Measurements from ENCODE around the gene DPYD.

DPYD gene

DNA sequence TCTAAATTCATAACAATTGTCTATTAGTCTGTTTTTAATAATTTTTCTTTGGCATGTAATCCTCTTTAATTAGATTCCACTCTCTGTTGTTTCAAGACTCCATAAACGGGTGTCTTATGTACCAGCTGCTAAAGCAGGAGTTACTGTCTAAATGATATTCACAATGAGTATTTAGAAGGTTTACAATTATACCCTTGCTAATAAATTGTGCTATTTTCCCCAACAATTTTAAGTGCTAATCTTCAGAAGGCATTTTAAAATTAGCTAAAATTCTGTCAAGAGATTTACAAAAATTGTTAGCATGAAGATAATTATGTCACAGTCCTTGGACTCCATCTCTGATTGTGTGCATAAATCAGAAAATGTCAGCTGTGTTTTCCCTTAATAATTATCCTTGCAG lies 83.7 kb downstream of the DPYD start:
- Mint-ChIP-seq H3K9me3 (no peaks in the 10 kb centered on the region), H3K4me3 (no peak overlapping the region), H3K4me1 (no peaks in the 10 kb centered on the region), H3K27ac (no peak overlapping the region), H3K27me3 (no peaks in the 10 kb centered on the region), H3K36me3 (ENCODE audit: low read depth) (peaks cover 2% of the 10 kb centered on the region)
- ATAC-seq (no peak), DNase-seq (no peak)

DNA sequence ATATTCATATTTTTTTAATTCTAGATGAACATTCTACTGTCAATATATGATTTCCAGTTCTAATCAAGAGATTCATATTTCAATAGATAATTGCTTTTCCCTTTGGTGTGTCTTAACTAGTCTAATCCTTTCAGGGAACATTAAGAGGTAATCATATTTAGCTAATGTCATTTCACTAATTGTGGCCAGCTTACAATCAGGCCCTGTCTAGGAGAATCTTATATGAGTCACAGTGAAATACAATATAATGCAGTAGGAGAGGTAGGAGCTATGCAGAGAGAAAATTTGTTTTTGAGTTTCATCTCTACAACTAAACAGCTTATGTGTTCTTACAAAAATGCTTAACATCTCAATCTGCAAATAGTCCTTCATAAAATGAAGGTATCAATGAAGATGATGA lies 85.9 kb downstream of the DPYD start:
- Mint-ChIP-seq H3K9me3 (no peaks in the 10 kb centered on the region), H3K36me3 (ENCODE audit: low read depth) (peaks cover 2% of the 10 kb centered on the region), H3K4me1 (no peaks in the 10 kb centered on the region), H3K27ac (no peak overlapping the region), H3K4me3 (no peak overlapping the region), H3K27me3 (no peaks in the 10 kb centered on the region)
- DNase-seq (no peak), ATAC-seq (no peak)

DNA sequence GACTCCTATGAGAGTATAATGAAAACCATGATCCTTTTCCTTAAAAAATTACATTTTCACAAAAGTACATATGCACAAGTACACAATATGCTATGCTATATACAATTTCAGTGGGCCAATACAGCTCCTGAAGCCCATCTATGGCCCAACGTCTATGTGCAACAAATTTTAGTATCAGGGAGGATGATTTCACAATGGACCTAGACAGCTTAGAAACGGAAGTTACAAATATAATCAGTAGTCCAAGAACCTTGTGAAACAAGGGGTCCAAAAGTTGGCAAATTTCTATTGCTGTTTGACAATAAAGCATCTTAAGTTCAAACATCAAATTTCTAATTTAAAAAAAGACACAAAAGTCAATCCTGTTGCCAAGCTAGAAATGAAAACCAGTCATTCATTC lies 87.0 kb downstream of the DPYD start:
- Mint-ChIP-seq H3K27ac (no peak overlapping the region), H3K27me3 (no peaks in the 10 kb centered on the region), H3K36me3 (ENCODE audit: low read depth) (no peaks in the 10 kb centered on the region), H3K4me3 (no peak overlapping the region), H3K9me3 (no peaks in the 10 kb centered on the region), H3K4me1 (no peaks in the 10 kb centered on the region)
- no peak for DNase-seq
- ATAC-seq: no peak

DNA sequence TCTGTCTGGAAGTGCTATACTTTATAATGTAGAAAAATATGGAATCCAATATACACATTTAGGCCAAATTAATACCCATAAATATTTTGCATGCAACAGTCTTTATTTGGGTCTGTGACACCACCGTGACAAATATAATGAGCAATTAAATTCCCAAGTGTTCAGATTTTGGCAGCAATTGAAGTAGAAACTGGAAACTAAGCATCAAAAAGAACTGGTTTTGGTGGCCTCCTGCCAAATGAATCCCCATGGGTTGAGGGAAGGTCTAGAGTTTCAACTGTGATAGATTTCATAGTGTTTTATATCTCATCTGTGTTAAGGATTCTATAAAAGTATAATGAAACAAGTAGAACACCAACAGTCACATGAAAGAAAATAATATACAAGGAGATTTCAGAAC lies 88.4 kb downstream of the DPYD start:
- Mint-ChIP-seq H3K4me1 (peaks cover 7% of the 10 kb centered on the region), H3K9me3 (no peaks in the 10 kb centered on the region), H3K27me3 (no peaks in the 10 kb centered on the region), H3K27ac (no peak overlapping the region), H3K36me3 (ENCODE audit: low read depth) (peaks cover 2% of the 10 kb centered on the region), H3K4me3 (no peak overlapping the region)
- DNase-seq (no peak), ATAC-seq (no peak)

DNA sequence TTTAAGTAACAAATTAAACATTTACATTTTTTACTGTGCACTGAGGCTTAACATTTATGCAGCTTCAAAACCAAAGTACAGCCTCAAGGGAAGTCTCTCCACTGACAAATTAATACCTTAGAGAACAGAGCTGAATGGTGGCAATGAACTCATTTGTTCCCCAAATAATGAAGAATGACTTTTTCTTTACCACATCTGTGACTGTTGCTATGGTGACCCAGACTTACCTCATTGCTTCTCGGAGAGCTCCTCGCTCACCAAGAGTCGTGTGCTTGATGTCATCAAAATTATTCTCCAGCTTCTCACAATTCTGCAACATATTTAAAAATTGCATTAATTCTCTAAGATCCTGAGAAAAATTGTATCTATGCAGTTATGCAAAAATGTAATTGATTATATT lies 92.9 kb downstream of the DPYD start:
- DNase-seq (peak; percentile 9), ATAC-seq (peak; percentile 92)
- no peaks in the 10 kb centered on the region for H3K27me3 Mint-ChIP-seq
- H3K9me3 Mint-ChIP-seq: no peaks in the 10 kb centered on the region
- H3K4me1 Mint-ChIP-seq: peaks cover 7% of the 10 kb centered on the region
- peaks cover 2% of the 10 kb centered on the region for H3K36me3 Mint-ChIP-seq (ENCODE audit: low read depth)
- H3K27ac Mint-ChIP-seq: peak overlapping the region; percentile 67
- H3K4me3 Mint-ChIP-seq: no peak overlapping the region

GRCh38 chr1:97826820-97827219 lies 94.0 kb downstream of the DPYD start:
- H3K4me3 Mint-ChIP-seq: no peak overlapping the region
- no peak for DNase-seq
- no peak overlapping the region for H3K27ac Mint-ChIP-seq
- H3K4me1 Mint-ChIP-seq: peaks cover 7% of the 10 kb centered on the region
- H3K27me3 Mint-ChIP-seq: no peaks in the 10 kb centered on the region
- H3K9me3 Mint-ChIP-seq: no peaks in the 10 kb centered on the region
- H3K36me3 Mint-ChIP-seq (ENCODE audit: low read depth): peaks cover 2% of the 10 kb centered on the region
- no peak for ATAC-seq

DNA sequence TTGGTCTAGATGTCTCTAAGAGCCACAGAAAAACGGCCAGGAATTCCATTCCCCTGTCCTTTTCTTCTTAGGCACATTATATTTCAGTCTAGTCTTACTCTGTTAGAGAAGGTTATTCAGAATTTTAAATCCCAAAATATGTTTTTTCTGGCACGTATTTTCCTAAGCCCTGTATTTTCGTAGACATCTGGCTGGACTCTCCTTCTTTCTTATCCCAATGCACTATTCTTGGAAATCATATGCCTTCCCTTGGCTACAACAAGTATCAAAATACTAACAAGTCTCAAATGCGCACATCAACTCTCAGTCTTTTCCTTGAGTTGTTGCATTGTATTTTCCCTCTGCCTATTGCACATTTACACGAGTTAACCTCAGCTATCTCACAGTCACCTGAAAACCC lies 96.2 kb downstream of the DPYD start:
- no peaks in the 10 kb centered on the region for H3K27me3 Mint-ChIP-seq
- H3K27ac Mint-ChIP-seq: no peak overlapping the region
- no peak overlapping the region for H3K4me3 Mint-ChIP-seq
- peaks cover 2% of the 10 kb centered on the region for H3K36me3 Mint-ChIP-seq (ENCODE audit: low read depth)
- H3K4me1 Mint-ChIP-seq: peaks cover 7% of the 10 kb centered on the region
- DNase-seq (no peak), ATAC-seq (no peak)
- no peaks in the 10 kb centered on the region for H3K9me3 Mint-ChIP-seq

DNA sequence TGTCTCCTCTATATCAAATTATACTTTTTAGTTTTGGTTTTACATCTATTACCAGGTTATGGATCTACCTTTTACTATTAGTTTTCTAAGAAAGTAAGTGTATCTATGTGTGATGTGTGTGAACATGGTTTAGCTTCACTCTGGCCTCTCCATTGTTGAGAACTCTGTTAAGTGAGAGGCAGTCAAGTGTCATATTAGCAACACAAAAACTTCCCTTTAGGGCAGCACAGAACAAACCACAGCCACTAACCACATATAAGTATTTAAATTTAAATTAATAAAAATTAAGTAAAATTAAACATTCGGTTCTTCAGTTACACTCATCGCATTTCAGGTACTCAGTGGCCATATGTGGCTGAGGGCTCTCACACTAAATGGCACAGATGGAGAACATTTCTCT lies 96.6 kb downstream of the DPYD start:
- no peak for DNase-seq
- ATAC-seq: no peak
- H3K36me3 Mint-ChIP-seq (ENCODE audit: low read depth): peaks cover 2% of the 10 kb centered on the region
- no peak overlapping the region for H3K4me3 Mint-ChIP-seq
- H3K4me1 Mint-ChIP-seq: peaks cover 7% of the 10 kb centered on the region
- no peaks in the 10 kb centered on the region for H3K27me3 Mint-ChIP-seq
- no peaks in the 10 kb centered on the region for H3K9me3 Mint-ChIP-seq
- H3K27ac Mint-ChIP-seq: no peak overlapping the region

- Mint-ChIP-seq H3K36me3 (ENCODE audit: low read depth) (no peaks in the 10 kb centered on the region), H3K9me3 (no peaks in the 10 kb centered on the region), H3K4me3 (no peak overlapping the region), H3K4me1 (no peaks in the 10 kb centered on the region), H3K27me3 (no peaks in the 10 kb centered on the region), H3K27ac (no peak overlapping the region)
- DNase-seq (no peak), ATAC-seq (no peak)
These were observed 100.2 kb downstream of the DPYD start for GRCh38 chr1:97820470-97821188.

- Mint-ChIP-seq H3K4me3 (no peak overlapping the region), H3K36me3 (ENCODE audit: low read depth) (peaks cover 1% of the 10 kb centered on the region)
These were observed 103.9 kb downstream of the DPYD start for GRCh38 chr1:97816927-97817326.

GRCh38 chr1:97814804-97815203 lies 106.0 kb downstream of the DPYD start:
- H3K4me3 Mint-ChIP-seq: no peak overlapping the region
- no peaks in the 10 kb centered on the region for H3K27me3 Mint-ChIP-seq
- peaks cover 7% of the 10 kb centered on the region for H3K4me1 Mint-ChIP-seq
- DNase-seq: no peak
- H3K9me3 Mint-ChIP-seq: no peaks in the 10 kb centered on the region
- no peak overlapping the region for H3K27ac Mint-ChIP-seq
- ATAC-seq: no peak
- peaks cover 5% of the 10 kb centered on the region for H3K36me3 Mint-ChIP-seq (ENCODE audit: low read depth)

More at GRCh38 chr1:97816927-97817326, 103.9 kb downstream of the DPYD start:
- peaks cover 7% of the 10 kb centered on the region for H3K4me1 Mint-ChIP-seq
- DNase-seq (no peak), ATAC-seq (no peak)
- H3K27me3 Mint-ChIP-seq: no peaks in the 10 kb centered on the region
- H3K9me3 Mint-ChIP-seq: no peaks in the 10 kb centered on the region
- no peak overlapping the region for H3K27ac Mint-ChIP-seq

- Mint-ChIP-seq H3K9me3 (no peaks in the 10 kb centered on the region), H3K4me3 (no peak overlapping the region), H3K27me3 (no peaks in the 10 kb centered on the region), H3K36me3 (ENCODE audit: low read depth) (peaks cover 9% of the 10 kb centered on the region), H3K4me1 (peaks cover 7% of the 10 kb centered on the region), H3K27ac (no peak overlapping the region)
- no peak for ATAC-seq
- no peak for DNase-seq
These were observed 106.7 kb downstream of the DPYD start for GRCh38 chr1:97814121-97814520.

DNA sequence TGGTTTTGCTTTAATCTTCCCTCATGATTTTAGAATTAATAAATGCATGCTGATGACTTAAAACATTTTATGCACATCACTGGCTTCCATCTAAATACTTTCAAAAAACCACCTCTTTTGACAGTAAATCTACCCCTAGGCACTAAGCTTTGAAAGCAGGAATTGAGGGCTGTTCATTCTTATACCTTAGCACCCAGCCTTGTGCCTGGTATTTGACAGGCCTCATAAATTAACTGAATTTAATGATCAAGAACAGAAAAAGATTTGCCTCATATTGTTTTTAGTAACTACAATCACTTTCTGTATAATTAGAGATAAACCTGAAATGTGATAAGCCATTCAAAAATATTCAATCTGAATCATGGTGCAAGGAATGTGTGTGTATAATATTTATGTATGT lies 108.8 kb downstream of the DPYD start:
- H3K27me3 Mint-ChIP-seq: no peaks in the 10 kb centered on the region
- peaks cover 9% of the 10 kb centered on the region for H3K36me3 Mint-ChIP-seq (ENCODE audit: low read depth)
- H3K27ac Mint-ChIP-seq: no peak overlapping the region
- peaks cover 7% of the 10 kb centered on the region for H3K4me1 Mint-ChIP-seq
- DNase-seq (no peak), ATAC-seq (no peak)
- no peak overlapping the region for H3K4me3 Mint-ChIP-seq
- H3K9me3 Mint-ChIP-seq: no peaks in the 10 kb centered on the region

DNA sequence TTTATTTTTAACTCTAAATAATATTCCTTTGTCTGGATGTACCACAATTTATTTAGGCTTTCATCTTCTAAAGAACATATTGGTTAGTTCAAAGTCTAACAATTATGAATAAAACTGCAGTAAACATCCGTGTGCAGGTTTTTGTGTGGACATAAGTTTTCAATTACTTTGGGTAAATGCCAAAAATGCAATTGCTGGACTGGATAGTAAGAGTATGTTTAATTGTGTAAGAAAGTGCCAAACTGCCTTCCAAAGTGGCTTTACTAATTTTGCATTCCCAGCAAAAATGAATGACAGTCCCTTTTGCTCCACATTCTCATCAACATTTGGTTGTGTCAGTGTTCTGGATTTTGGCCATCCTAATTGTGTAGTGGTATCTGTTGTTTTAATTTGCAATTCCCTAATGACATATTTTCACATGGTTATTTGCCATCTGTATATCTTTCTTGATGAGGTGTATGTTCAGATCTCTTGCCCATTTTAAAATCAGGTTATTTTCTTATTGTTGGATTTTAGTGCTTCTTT lies 113.8 kb downstream of the DPYD start:
- H3K27ac Mint-ChIP-seq: no peak overlapping the region
- H3K27me3 Mint-ChIP-seq: no peaks in the 10 kb centered on the region
- peaks cover 8% of the 10 kb centered on the region for H3K36me3 Mint-ChIP-seq (ENCODE audit: low read depth)
- no peak for ATAC-seq
- no peak overlapping the region for H3K4me3 Mint-ChIP-seq
- no peaks in the 10 kb centered on the region for H3K4me1 Mint-ChIP-seq
- H3K9me3 Mint-ChIP-seq: no peaks in the 10 kb centered on the region
- DNase-seq: no peak

DNA sequence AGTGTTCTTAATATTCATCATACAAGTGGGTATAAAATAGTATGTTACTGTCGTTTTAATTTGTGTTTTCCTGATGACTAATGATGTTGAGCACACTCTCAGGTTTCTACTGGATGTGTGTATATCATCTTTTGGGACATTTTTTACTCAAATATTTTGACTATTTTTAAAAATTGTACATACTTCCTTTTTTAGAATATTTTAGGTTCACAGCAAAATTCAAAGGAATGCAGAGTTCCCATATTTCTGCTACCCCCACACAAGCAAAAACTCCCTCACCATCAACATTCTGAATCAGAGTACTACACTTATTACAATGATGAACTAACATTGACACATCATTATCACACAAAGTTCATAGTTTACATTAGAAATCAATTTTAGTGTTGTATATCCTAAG lies 114.5 kb downstream of the DPYD start:
- H3K36me3 Mint-ChIP-seq (ENCODE audit: low read depth): peaks cover 8% of the 10 kb centered on the region
- no peaks in the 10 kb centered on the region for H3K9me3 Mint-ChIP-seq
- no peak overlapping the region for H3K4me3 Mint-ChIP-seq

DNA sequence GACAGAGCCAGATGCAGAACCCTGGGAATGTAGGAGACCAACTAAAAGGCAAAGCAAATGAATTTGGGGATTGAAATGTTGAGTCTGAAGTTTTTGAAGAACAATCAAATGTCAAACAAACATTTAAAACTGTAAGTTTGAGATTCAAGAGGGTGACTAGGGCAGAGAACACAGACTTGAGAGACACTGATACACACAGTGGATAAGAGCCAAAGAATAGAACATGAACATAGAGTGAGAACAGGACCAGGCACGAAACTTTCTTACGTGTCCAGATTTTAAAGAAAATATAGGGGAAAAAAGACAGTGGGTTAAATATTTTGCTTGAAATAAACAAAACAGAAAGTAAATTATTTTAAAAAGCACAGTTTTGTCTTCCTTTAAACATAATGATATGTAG lies 115.7 kb downstream of the DPYD start:
- no peak for ATAC-seq
- H3K4me3 Mint-ChIP-seq: no peak overlapping the region
- no peak for DNase-seq
- H3K4me1 Mint-ChIP-seq: peaks cover 4% of the 10 kb centered on the region
- no peaks in the 10 kb centered on the region for H3K9me3 Mint-ChIP-seq
- H3K36me3 Mint-ChIP-seq (ENCODE audit: low read depth): peaks cover 9% of the 10 kb centered on the region
- no peak overlapping the region for H3K27ac Mint-ChIP-seq
- H3K27me3 Mint-ChIP-seq: no peaks in the 10 kb centered on the region

More for the DNA sequence above, 114.5 kb downstream of the DPYD start:
- DNase-seq: no peak
- H3K27ac Mint-ChIP-seq: no peak overlapping the region
- H3K27me3 Mint-ChIP-seq: no peaks in the 10 kb centered on the region
- no peaks in the 10 kb centered on the region for H3K4me1 Mint-ChIP-seq
- no peak for ATAC-seq

All from activated naive CD8-positive, alpha-beta T cell treated with anti-CD3 and anti-CD28 coated beads, Interleukin-2, amount 50 U/mL, for 24 hours (primary cell).